ENCODE data around the gene RFC2.

GRCh38 chr7:74223711-74224510, 30.3 kb downstream of the RFC2 start:
- no peak for TF ChIP-seq EED (IDR thresholded peaks at IDR 0.05; ENCODE audit: low read depth)
- TF ChIP-seq POLR2AphosphoS5 (IDR thresholded peaks at IDR 0.05; ENCODE audit: low read length): no peak; the same call in 1 of the 2 replicates
- TF ChIP-seq, protein P1, sequence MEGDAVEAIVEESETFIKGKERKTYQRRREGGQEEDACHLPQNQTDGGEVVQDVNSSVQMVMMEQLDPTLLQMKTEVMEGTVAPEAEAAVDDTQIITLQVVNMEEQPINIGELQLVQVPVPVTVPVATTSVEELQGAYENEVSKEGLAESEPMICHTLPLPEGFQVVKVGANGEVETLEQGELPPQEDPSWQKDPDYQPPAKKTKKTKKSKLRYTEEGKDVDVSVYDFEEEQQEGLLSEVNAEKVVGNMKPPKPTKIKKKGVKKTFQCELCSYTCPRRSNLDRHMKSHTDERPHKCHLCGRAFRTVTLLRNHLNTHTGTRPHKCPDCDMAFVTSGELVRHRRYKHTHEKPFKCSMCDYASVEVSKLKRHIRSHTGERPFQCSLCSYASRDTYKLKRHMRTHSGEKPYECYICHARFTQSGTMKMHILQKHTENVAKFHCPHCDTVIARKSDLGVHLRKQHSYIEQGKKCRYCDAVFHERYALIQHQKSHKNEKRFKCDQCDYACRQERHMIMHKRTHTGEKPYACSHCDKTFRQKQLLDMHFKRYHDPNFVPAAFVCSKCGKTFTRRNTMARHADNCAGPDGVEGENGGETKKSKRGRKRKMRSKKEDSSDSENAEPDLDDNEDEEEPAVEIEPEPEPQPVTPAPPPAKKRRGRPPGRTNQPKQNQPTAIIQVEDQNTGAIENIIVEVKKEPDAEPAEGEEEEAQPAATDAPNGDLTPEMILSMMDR (IDR thresholded peaks at IDR 0.05 in 2 of 3, conservative IDR thresholded peaks at IDR 0.05 in 1 of 3; ENCODE audit: control insufficient read depth in 2 of 3, extremely low read depth in 1 of 3, insufficient read depth in 1 of 3, low read depth in 3 of 3, low read length in 3 of 3): no peak
- no peak; the same call in 1 of the 2 replicates for TF ChIP-seq POLR2A (IDR thresholded peaks at IDR 0.05; ENCODE audit: low read depth, low read length)
